ENCODE results near the gene KRTAP9-1.
"Not testable (repeated sequence)": the region's sequence is repeated elsewhere in the genome, so short reads cannot be mapped to it uniquely, and the experiment has no call there.

DNA sequence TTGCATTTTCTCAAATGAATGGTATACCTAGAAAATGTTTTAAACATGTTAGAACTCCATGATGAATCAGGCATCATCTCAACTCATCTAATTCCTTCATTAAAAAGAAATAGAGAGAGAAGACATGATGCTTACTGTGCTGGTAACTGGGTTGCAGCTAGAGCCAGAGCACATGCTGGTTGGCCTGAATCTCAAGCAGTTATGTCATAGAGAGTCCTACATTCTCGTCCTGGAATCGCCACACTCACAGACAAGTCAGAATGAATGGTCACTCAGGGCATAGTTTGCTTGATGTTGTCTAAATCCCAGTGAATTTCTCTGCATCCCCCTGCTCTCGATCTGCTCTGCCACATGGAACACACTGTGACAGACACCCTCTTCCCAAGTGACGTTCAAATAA is 47.4 kb downstream of the KRTAP9-1 start:
- TF ChIP-seq CTCF, POLR2A (IDR thresholded peaks at IDR 0.05): not testable (repeated sequence)
